ENCODE data around the gene HOXB3. TPM values are rescaled to one million over a fixed set of nuclear protein-coding genes. Genes with fewer than 3 reads are reported as not detected.

The HOXB3 gene
- total RNA-seq, 2 donors from 2014 or later = 3.1 to 5.4 TPM

DNA sequence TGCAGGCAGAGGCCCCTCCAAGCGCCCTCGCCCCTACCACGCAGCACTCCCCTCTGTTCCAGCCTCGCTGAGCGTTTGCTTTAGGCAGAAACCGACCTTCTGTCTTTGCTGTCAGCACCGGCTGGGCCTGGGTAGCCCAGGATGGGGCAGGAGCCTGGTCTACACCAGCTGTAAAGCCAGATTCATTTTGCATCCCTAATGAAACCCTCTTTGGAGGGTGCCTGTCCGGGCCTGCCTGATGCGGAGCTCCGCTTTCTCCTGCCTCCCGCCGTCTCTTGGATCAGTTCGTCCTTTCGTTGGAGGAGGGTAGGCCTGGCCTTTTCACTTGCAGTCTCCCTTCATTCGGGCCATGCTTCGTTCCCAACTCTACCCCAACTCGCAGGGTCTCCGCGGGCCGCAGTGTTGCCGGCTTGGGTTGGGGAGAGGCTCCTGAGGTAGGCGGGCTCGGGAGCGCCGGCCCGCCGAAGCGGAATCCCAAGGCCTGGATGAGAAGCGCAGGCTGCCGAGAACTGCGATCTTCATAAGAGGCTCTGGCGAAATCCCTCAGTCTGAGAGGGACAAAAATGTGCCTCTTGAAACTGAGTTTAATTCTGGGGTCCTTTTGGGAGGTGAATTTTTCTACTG lies 29.9 kb upstream of the HOXB3 start:
- Mint-ChIP-seq H3K27ac (no peak overlapping the region), H3K36me3 (ENCODE audit: low read depth) (peaks cover 6% of the 10 kb centered on the region), H3K27me3 (peaks cover 79% of the 10 kb centered on the region), H3K9me3 (no peaks in the 10 kb centered on the region), H3K4me1 (peaks cover 12% of the 10 kb centered on the region), H3K4me3 (no peak overlapping the region)
- ATAC-seq (replicated peaks) = no peak

DNA sequence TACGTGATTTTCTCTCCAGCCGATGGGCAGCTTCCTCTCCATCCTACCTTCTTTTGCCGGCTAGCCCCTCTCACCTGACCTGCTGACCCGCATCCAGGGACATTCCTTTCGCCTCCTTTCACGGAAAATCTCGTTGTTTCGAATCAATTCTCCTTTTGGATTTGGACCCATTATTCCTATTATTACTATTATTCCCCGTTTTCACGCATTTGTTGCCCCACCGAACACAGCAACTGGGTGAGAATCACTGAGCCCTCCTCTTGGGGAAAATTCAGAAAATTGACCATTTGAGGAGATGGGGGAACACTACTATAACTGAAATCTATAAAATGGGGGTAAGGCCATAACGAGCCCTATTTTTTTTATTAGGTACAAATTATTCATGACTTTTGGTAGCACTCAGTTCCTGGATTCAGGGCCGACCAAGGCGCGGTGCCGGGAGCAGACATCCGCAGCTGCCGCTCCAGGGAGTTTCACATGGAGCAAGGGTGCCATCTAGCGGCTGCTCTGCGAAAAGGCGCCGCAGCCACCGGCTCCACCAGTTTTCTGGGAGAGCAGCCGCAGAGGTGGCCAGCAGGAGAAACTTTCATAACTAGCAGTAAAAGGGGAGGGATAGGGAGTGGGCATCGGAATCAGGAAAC lies 28.3 kb upstream of the HOXB3 start:
- H3K36me3 Mint-ChIP-seq (ENCODE audit: low read depth) = peaks cover 16% of the 10 kb centered on the region
- peaks cover 82% of the 10 kb centered on the region for H3K27me3 Mint-ChIP-seq
- ATAC-seq (replicated peaks) = peak; percentile 83
- H3K27ac Mint-ChIP-seq = no peak overlapping the region
- H3K9me3 Mint-ChIP-seq = no peaks in the 10 kb centered on the region
- peaks cover 19% of the 10 kb centered on the region for H3K4me1 Mint-ChIP-seq
- peak overlapping the region; percentile 47 for H3K4me3 Mint-ChIP-seq

DNA sequence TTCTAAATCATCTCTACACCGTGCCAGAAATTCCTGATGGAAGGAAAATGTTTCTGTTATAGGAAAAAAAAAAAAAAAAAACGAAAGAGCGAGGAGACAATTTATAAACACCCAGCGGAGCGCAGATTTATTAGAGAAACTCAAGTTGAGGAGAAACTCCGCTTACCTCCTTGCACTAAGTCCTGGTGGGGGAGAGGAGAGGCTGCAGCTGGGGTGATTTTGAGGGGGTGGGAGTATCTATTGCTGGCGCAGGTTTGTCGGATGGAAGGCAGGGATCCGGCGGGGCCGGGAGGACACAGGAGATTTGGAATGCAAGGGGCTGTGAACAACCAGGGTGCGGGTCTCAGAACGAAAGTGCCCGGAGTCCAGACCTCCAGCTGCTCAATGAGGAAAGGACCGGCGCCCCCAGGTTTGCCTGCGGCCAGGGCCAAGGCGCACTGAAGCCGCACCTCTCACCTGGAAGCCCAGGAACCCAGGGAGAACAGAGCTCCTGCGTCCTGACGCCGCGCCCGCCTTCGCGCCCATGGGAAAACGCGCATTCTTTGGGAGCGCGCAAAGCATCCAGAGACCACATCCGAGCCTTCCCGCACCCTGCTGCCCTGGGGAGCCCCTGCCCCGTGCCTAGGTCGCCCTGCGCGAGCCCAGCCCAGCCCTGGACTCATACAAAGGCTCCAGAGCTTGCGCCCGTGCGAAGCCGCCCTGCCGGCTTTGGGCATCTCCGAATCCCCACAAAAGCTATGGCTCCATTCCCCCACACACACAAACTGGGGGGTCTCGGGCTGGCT lies 27.6 kb upstream of the HOXB3 start:
- no peak for ATAC-seq (replicated peaks)
- Mint-ChIP-seq H3K36me3 (ENCODE audit: low read depth) (peaks cover 16% of the 10 kb centered on the region), H3K27ac (no peak overlapping the region), H3K4me1 (peaks cover 25% of the 10 kb centered on the region), H3K4me3 (peak overlapping the region; percentile 47), H3K9me3 (no peaks in the 10 kb centered on the region), H3K27me3 (peaks cover 82% of the 10 kb centered on the region)

DNA sequence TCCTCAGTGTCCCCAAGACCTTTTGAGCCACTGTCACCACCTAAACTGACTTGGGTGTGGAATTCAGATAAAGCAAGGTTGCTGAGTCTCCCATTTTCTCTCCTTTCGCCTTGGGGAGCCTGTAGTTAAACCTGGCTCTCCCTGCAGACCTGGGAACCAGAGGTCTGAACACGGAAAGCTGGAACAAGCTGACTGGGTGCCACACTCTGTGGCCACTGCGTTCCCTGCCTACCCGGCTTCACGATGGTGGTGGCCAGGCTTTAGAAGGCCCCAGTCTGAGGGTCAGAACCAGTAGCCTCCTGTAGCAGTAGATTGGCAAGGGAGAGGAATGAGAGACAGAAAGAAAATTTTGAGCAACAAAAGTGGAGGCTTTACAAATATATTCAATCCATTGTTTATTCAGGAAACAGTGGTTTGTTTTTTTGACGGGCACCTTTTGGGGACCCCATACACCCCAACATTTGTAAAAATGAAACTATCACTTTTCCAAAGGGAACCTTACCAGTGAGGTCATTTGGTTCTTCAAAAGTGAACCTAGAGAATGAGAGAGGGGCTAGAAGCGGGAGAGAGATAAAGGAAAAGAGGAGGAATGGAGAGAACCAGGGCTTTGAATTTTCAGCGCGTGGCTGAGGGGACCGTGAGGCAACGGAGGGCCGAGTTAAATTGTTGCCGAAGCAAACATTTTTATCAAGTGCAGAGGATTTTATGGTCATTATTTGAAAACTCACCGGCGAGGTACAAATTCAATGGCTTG lies 26.9 kb upstream of the HOXB3 start:
- no peak for ATAC-seq (replicated peaks)
- H3K4me1 Mint-ChIP-seq = peaks cover 30% of the 10 kb centered on the region
- no peaks in the 10 kb centered on the region for H3K9me3 Mint-ChIP-seq
- H3K36me3 Mint-ChIP-seq (ENCODE audit: low read depth) = peaks cover 16% of the 10 kb centered on the region
- peaks cover 81% of the 10 kb centered on the region for H3K27me3 Mint-ChIP-seq
- no peak overlapping the region for H3K4me3 Mint-ChIP-seq
- no peak overlapping the region for H3K27ac Mint-ChIP-seq

DNA sequence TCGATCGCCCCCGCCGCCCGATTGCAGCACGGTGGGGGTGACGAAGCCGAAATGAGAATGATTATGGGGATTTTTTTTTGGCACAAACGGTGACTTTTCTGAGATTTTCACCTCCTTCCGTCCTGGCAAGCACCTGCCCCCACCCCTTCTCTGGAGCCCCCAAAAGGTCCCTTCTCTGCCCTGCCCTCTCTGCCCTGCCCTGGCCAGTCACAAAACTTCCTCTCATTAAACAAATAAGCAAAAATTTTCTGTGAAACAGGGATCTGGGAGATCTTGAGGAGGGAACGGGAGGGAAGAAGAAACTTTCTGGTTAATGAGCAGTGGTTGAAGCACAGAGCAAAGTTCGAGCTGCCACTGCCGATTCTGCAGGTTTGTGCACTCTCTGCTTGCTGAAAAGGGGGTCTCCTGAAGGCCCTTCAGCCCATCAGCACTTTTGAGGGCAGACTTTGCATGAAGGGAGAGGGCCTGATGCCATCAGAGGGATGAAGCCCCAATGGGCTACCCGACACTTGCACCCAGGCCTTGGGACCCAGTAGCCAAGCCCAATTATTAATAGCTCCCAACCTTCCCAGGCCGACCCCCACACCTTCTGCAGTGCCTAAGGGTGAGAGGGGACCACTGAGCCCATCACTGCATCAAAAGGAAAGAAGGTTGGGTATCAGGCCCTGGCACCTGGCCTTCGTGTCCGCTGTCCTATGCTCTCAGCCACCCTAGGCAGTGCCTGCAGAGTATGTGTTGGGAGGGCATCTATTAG lies 26.1 kb upstream of the HOXB3 start:
- peaks cover 30% of the 10 kb centered on the region for H3K4me1 Mint-ChIP-seq

DNA sequence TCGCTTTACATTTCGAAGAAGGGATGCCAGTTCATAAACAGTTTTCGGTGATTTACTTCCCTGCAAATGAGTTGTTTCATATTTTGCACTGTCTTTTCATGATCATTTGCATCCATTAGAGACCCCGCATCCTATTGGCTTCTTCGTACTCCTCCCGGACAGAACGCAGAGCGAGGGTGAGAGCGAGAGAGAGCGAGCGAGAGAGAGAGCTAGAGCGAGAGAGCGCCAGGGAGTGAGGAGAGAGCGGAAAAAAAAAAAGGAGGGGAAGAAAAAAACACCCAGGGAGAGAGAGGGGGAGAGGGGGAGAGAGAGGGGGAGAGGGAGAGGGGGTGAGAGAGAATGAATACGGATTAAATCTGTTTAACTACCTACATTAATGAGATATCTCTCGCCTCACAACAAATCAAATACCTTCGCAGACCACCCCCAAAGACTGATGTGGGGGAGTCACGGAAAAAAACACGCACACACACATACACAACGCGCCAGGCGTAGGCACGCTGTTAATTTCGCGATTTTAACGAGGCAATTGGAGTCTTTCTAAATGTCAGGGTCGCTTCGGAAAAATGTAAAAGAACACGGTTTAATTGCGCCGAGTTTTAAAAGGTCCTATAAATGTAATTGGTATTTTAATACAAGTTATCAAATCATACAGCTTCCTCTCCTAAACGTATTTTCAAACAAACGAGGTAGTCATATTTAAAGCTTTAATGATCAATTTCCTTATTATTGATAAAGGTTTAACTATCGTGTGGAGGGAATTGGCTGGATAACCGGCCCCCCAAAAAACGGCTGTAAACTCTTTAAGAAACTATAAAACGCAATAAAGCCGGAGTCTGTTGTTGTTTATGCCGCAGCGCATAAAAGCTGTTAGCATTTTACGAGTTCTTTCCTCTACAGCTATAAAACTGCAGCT lies 25.3 kb upstream of the HOXB3 start, which contains the start of gene HOXB8:
TSS of gene HOXB8 (minus strand) at position 246 of the 916 bp plus-strand sequence. CDS start 588 bp downstream, outside the sequence.
- H3K36me3 Mint-ChIP-seq (ENCODE audit: low read depth) = peaks cover 22% of the 10 kb centered on the region
- no peak within 1 kb of the TSS for H3K27ac Mint-ChIP-seq
- peaks cover 77% of the 10 kb centered on the region for H3K27me3 Mint-ChIP-seq
- H3K4me1 Mint-ChIP-seq = peaks cover 35% of the 10 kb centered on the region
- no peaks in the 10 kb centered on the region for H3K9me3 Mint-ChIP-seq
- no peak for ATAC-seq (replicated peaks)
- peak within 1 kb of the TSS; percentile 96 for H3K4me3 Mint-ChIP-seq

More for the DNA sequence above, 26.1 kb upstream of the HOXB3 start:
- H3K27me3 Mint-ChIP-seq = peaks cover 81% of the 10 kb centered on the region
- no peak overlapping the region for H3K4me3 Mint-ChIP-seq
- H3K36me3 Mint-ChIP-seq (ENCODE audit: low read depth) = peaks cover 17% of the 10 kb centered on the region
- no peaks in the 10 kb centered on the region for H3K9me3 Mint-ChIP-seq
- no peak for ATAC-seq (replicated peaks)
- H3K27ac Mint-ChIP-seq = no peak overlapping the region

DNA sequence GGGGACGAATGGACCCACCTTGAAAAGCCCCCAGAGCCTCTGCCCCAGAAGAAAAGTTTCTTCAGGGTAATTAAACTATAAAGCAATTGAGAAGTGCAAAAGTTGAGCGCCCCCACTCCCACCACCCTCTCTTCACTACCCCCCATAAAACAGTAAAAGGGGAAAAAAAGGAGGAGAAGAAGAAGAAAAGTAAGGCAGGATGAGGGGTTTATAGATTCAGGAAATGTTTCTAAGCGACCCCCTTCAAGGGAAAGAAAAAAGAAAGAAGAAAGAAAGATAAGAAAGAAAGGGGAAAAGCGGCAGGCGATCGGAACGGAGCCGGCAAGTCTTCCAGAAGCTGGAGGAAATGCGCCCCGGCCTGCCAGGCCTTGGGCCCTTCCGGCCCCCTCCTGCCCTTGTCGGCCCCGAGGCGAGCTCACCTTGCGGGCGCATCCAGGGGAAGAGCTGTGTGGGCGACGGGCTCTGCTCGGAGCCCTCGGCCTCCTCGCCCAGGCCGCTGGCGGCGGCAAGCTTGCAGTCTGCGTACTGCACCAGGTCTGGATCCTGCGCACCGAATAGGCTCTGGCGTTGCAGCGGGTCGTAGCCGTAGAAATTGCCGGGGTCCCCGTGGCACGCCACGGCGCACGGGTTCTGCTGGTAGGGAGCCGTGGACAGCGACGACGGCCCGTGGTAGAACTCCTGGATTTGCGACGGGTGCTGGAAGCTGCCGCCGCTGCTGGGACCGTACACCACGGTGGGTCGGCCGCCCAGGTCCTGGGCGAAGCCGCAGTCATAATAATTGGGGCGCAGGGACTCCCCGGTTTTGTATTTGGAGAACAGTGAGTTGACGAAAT lies 24.0 kb upstream of the HOXB3 start:
- peaks cover 74% of the 10 kb centered on the region for H3K27me3 Mint-ChIP-seq
- H3K9me3 Mint-ChIP-seq = no peaks in the 10 kb centered on the region
- peaks cover 22% of the 10 kb centered on the region for H3K36me3 Mint-ChIP-seq (ENCODE audit: low read depth)
- no peak overlapping the region for H3K27ac Mint-ChIP-seq
- peaks cover 35% of the 10 kb centered on the region for H3K4me1 Mint-ChIP-seq
- no peak for ATAC-seq (replicated peaks)
- peak overlapping the region; percentile 96 for H3K4me3 Mint-ChIP-seq

DNA sequence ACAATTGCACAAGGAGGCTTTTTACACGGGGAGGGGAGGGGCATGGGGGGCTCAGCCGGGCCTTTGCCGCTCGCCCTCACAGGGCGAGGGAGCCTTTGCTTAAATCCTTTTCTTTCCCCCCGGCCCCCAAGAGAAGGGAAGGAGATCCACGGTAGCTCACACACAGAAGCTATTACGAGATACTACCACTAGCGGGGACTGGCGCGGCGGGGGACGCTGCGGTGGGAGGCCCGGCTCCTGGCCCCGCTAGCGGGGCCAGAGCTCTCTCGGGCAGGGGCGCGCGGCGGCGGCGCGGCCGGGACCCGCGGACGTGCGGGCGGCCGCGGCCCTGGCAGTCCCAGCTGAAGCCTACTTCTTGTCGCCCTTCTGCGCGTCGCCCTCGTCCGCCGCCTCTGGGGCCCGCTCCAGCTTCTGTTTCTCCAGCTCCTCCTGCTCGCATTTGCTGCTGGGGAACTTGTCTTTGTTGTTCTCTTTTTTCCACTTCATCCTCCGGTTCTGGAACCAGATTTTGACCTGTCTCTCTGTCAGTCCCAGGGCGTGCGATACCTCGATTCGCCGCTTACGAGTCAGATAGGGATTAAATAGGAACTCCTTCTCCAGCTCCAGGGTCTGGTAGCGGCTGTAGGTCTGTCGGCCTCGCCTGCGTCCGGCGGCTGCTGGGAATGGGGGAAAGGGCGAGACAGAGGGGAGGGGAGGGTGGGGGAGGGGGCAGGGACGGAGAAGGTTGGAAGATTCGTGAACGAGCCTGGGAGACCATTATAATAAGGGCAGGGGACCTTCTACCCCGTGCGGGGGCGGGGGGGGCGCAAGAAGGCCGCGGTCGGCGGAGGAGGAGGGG lies 23.0 kb upstream of the HOXB3 start:
- peaks cover 32% of the 10 kb centered on the region for H3K4me1 Mint-ChIP-seq
- H3K27ac Mint-ChIP-seq = peak overlapping the region; percentile 41
- ATAC-seq (replicated peaks) = peak; percentile 49
- H3K9me3 Mint-ChIP-seq = no peaks in the 10 kb centered on the region
- H3K4me3 Mint-ChIP-seq = peak overlapping the region; percentile 96
- H3K36me3 Mint-ChIP-seq (ENCODE audit: low read depth) = peaks cover 22% of the 10 kb centered on the region
- H3K27me3 Mint-ChIP-seq = peaks cover 68% of the 10 kb centered on the region

DNA sequence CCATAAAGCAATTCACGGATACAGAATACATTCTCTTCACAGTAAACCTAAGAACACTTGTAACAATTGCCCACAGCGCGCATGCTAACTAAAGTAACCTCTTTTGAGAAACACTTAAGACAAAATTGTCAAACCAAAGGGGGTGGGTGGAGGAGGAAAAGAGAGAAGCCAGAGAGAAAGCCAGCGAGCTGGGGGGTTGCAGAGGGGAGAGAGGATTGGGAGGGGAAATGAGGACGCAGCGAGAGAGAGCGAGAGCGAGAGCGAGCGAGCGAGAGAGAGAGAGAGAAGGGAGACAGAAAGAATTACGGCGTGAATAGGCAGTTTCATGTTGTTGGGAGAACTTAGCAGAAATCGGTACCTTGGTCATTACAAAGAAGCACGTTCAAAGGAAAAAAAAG lies 22.4 kb upstream of the HOXB3 start:
- ATAC-seq (replicated peaks) = peak; percentile 4
- Mint-ChIP-seq H3K4me3 (peak overlapping the region; percentile 96), H3K27me3 (peaks cover 69% of the 10 kb centered on the region), H3K4me1 (peaks cover 31% of the 10 kb centered on the region), H3K9me3 (no peaks in the 10 kb centered on the region), H3K36me3 (ENCODE audit: low read depth) (peaks cover 22% of the 10 kb centered on the region), H3K27ac (peak overlapping the region; percentile 41)

DNA sequence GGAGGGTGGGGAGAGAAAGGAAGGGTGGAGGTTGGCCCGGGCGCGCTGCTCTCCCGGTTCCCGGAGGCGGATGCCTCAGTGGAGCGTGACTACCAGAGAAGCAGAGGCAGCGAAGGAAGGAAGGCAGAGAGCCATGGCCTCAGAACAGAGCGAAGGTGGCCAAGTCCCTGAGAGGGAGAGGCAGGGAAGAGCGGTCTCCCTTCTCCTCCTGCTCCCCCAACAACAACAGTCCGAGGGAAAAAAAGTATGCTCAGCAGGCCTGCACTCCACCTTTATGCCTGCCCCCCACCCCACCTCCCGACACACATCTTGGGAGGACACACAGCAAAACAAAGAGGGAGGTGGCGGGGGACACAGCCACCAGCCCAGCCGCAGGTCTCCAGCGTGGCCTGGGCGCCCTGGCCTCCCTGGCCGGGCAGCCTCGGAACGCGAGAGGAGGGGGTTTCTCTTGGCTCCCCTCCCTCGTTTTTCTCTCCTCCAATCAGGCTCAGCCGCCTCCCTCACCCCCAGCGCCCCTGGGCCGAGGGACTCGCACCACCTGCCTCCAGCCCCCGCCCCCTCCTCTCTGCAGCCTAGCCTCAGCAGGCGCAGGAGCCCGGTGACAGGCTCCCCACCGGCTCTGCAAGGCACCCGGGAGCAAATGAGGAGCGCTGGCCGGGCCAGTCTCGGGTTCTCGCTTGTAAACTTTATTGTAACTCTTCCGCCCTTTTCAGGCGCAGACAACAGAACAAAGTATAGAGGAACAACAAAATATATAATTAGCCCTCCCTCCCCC lies 21.8 kb upstream of the HOXB3 start:
- Mint-ChIP-seq H3K27ac (peak overlapping the region; percentile 80), H3K27me3 (peaks cover 68% of the 10 kb centered on the region), H3K36me3 (ENCODE audit: low read depth) (peaks cover 17% of the 10 kb centered on the region), H3K4me3 (peak overlapping the region; percentile 96), H3K4me1 (peaks cover 27% of the 10 kb centered on the region), H3K9me3 (no peaks in the 10 kb centered on the region)
- ATAC-seq (replicated peaks) = no peak

DNA sequence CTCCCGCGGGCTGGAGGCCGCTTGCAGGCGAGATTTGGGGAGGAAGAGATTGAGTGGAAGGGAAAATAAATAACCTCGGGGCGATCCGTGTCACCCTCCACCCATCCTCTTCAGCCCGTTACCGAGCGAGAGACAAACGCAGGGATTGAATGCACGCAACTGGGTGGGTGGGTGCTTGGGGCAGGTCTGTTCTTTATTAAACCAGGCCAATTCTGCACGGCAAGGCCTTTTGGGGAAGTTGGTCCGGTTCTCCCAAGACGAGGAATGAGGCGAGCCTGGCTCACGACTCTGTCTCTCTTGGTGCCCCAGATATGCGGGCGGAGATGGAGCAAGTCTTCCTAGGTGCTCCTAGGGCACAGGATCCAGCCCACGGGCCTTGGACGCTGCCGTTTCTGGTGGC lies 21.2 kb upstream of the HOXB3 start:
- H3K36me3 Mint-ChIP-seq (ENCODE audit: low read depth) = peaks cover 16% of the 10 kb centered on the region
- H3K27me3 Mint-ChIP-seq = peaks cover 66% of the 10 kb centered on the region
- peak; percentile 15 for ATAC-seq (replicated peaks)
- H3K4me1 Mint-ChIP-seq = peaks cover 27% of the 10 kb centered on the region
- peak overlapping the region; percentile 80 for H3K27ac Mint-ChIP-seq
- H3K4me3 Mint-ChIP-seq = peak overlapping the region; percentile 96
- H3K9me3 Mint-ChIP-seq = no peaks in the 10 kb centered on the region

Data from activated T-helper 17 cell treated with anti-CD3 and anti-CD28 coated beads, Interleukin-2, amount 50 U/mL, for 72 hours (primary cell).